ENCODE results near the gene COMT. TPM values are rescaled to one million over a fixed set of nuclear protein-coding genes. Genes with fewer than 3 reads are reported as not detected.
A peak's percentile ranks its signal among the peaks of the same experiment; 100 is the strongest.

COMT gene
- total and polyA plus RNA-seq, 11 donors = 69.7 to 249 (median 119) TPM

DNA sequence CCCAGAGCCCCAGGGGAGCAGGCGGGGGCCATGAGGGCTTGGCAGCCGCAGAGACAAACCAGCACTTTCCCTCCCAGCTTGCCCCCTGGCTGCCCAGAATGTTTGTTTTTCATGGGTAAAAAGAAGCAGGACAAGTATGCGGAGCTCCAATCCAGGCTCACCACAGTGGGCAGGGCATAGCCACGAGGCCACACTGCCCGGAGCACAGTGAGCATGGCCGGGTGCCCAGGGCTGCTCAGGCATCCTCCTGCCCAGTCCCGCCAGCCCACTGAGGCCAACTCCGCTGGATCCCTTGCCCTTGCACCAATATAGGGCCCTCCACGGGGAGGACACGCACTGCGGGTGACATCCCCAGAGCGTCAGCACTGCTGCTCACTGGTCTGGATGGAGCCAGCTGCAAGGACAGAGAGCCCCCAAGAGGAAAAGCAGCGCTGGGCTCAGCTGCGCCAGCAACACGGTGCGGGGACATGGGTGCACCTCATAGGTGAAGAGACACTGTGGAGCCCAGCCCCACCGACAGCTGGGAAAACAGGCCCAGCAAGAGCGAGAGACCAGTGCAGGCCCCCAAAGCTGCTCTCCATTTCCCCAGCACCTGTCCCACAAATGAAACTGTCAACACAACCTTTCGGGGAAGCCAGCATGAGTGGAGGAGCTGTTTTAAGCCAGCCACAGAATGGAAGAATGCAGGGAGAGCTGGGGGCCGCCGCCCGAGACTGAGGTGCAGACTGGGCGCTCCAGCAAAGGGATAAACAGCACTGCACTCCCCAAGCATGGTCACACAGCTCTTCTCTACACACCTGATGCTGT lies 50.3 kb downstream of the COMT start:
- intact Hi-C loops (cut with DNase I) = no loop called here
- 85 to 92% (median 87%) methylated on average over 11 to 23 of the region's 23 CpGs for WGBS, 4 donors
- H3K36me3 ChIP-seq = no peaks in the 10 kb centered on the region
- no peaks in the 10 kb centered on the region for H3K27me3 ChIP-seq
- ATAC-seq (peak; percentile 4 to 45 (median 22)), DNase-seq (peak in 2 of 5 donors; percentile 51 to 69)
- no peak for TF ChIP-seq POLR2A (IDR thresholded peaks at IDR 0.05)
- TF ChIP-seq, protein P1, sequence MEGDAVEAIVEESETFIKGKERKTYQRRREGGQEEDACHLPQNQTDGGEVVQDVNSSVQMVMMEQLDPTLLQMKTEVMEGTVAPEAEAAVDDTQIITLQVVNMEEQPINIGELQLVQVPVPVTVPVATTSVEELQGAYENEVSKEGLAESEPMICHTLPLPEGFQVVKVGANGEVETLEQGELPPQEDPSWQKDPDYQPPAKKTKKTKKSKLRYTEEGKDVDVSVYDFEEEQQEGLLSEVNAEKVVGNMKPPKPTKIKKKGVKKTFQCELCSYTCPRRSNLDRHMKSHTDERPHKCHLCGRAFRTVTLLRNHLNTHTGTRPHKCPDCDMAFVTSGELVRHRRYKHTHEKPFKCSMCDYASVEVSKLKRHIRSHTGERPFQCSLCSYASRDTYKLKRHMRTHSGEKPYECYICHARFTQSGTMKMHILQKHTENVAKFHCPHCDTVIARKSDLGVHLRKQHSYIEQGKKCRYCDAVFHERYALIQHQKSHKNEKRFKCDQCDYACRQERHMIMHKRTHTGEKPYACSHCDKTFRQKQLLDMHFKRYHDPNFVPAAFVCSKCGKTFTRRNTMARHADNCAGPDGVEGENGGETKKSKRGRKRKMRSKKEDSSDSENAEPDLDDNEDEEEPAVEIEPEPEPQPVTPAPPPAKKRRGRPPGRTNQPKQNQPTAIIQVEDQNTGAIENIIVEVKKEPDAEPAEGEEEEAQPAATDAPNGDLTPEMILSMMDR (IDR thresholded peaks at IDR 0.05) = no peak
- no peaks in the 10 kb centered on the region for H3K9me3 ChIP-seq
- H3K4me3 ChIP-seq = no peak overlapping the region
- H3K27ac ChIP-seq = peak overlapping the region in 4 of 12 donors; percentile 35 to 59 (median 45)
- peaks cover 0 to 53% (median 22%) of the 10 kb centered on the region in 12 donors for H3K4me1 ChIP-seq

DNA sequence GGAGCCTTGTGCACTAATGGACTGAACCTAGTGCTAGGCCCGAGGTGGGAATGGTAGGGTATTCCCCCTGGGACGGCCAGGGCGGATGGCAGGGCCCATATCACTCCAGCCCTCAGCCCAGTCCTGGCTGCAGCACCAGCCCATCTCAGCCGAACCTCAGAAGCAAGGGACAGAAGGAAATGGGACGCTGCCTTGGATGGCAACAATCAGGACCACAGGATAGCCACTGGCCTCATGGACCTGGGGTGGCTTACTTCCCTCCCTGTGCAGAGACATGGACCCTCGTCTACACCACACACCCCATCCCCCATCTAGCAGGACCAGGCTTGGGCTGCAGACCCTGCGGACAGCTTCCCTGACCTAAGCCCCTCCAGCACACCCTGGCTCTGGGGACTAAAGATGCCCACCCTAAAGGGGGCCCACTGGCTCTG lies 50.9 kb downstream of the COMT start:
- peak overlapping the region in 3 of 12 donors; percentile 1 to 42 (median 1) for H3K27ac ChIP-seq

DNA sequence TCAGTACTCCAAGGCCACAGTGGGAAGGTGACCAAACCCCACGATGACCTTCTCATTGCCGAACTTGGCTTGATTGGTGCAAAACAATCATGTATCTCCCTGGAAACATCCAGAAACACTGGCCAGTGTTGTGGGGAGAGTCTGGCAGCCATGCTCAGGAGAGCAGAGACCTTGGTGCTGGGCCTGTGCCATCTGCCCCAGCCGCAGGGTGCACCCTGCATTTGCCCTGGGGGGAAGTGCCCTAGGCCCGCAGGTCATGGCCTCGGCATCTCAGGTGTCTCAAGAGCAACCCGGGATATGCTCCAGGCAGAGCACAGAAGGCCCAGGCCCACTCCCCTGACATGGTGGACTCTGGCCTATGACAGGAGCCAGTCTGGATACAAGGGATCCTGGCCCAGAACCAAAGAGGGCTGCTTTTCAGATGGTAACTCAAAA lies 51.4 kb downstream of the COMT start:
- H3K4me1 ChIP-seq = peaks cover 0 to 45% (median 19%) of the 10 kb centered on the region in 12 donors
- no peak overlapping the region for H3K4me3 ChIP-seq
- intact Hi-C loops (cut with DNase I) = no loop called here
- WGBS, 4 donors = 63 to 77% (median 71%) methylated on average over 6 of the region's 6 CpGs
- TF ChIP-seq POLR2A (IDR thresholded peaks at IDR 0.05) = no peak
- TF ChIP-seq, protein P1 (IDR thresholded peaks at IDR 0.05) = no peak
- no peaks in the 10 kb centered on the region for H3K9me3 ChIP-seq
- no peaks in the 10 kb centered on the region for H3K36me3 ChIP-seq
- no peaks in the 10 kb centered on the region for H3K27me3 ChIP-seq
- peak in 2 of 5 donors; percentile 34 to 53 for DNase-seq
- ATAC-seq = peak in 3 of 4 donors; percentile 10 to 63 (median 10)
- peak overlapping the region in 2 of 12 donors; percentile 1 to 42 for H3K27ac ChIP-seq

More for the DNA sequence above, 50.9 kb downstream of the COMT start:
- TF ChIP-seq POLR2A (IDR thresholded peaks at IDR 0.05) = no peak
- TF ChIP-seq, protein P1 (IDR thresholded peaks at IDR 0.05) = no peak
- Histone ChIP-seq H3K9me3 (no peaks in the 10 kb centered on the region), H3K4me1 (peaks cover 0 to 49% (median 19%) of the 10 kb centered on the region in 12 donors), H3K36me3 (no peaks in the 10 kb centered on the region), H3K27me3 (no peaks in the 10 kb centered on the region), H3K4me3 (no peak overlapping the region)
- intact Hi-C loops (cut with DNase I) = no loop called here
- 84 to 96% (median 93%) methylated on average over 7 of the region's 7 CpGs for WGBS, 4 donors
- no peak for ATAC-seq
- peak in 2 of 5 donors; percentile 13 to 17 for DNase-seq

- TF ChIP-seq, protein P1 (IDR thresholded peaks at IDR 0.05) = no peak
- TF ChIP-seq POLR2A (IDR thresholded peaks at IDR 0.05) = no peak
- DNase-seq = peak in 1 of 5 donors; percentile 12
Measured at GRCh38 chr22:19993926-19994325, 52.4 kb downstream of the COMT start.

More at GRCh38 chr22:19993926-19994325, 52.4 kb downstream of the COMT start:
- Histone ChIP-seq H3K4me3 (no peak overlapping the region), H3K27me3 (no peaks in the 10 kb centered on the region), H3K4me1 (peaks cover 0 to 48% (median 20%) of the 10 kb centered on the region in 12 donors), H3K36me3 (no peaks in the 10 kb centered on the region), H3K9me3 (no peaks in the 10 kb centered on the region), H3K27ac (no peak overlapping the region)
- 88 to 96% (median 96%) methylated on average over 7 of the region's 7 CpGs for WGBS, 4 donors
- intact Hi-C loops (cut with DNase I) = no loop called here
- no peak for ATAC-seq
